Measurements from ENCODE around the gene MAD1L1. TPM values are rescaled to one million over a fixed set of nuclear protein-coding genes. Genes with fewer than 3 reads are reported as not detected.

Gene MAD1L1
- total and polyA plus RNA-seq, 2 donors (not counting 3 experiments of a cell fraction or from before 2014, with no cell fraction given): 34.1 to 42.3 TPM

GRCh38 chr7:2239242-2239641 lies 6.5 kb upstream of the MAD1L1 start:
- Histone ChIP-seq H3K27me3 (ENCODE audit: control insufficient read depth in 2 of 2, insufficient read depth in 2 of 2, low read length in 2 of 2) (no peaks in the 10 kb centered on the region), H3K79me2 (ENCODE audit: control insufficient read depth, insufficient read depth, low read length) (peaks cover 15% of the 10 kb centered on the region), H4K20me1 (replicated peaks; ENCODE audit: control insufficient read depth, extremely low read depth, insufficient read depth, low read length) (no peaks in the 10 kb centered on the region), H3K4me3 (replicated peaks in 1 of 3; ENCODE audit: insufficient read depth in 1 of 3, low read depth in 1 of 3, low read length in 3 of 3) (no peak overlapping the region), H2AFZ (ENCODE audit: low read depth, low read length) (no peak overlapping the region), H3K9me3 (replicated peaks; ENCODE audit: control insufficient read depth, insufficient read depth, low read length) (no peaks in the 10 kb centered on the region), H3K9ac (replicated peaks; ENCODE audit: extremely low read depth, insufficient read depth, low read length) (no peak overlapping the region), H3K27ac (ENCODE audit: insufficient read depth, low read depth, low read length) (no peak overlapping the region), H3K4me1 (ENCODE audit: control insufficient read depth, extremely low read depth, insufficient read depth, low read length) (peaks cover 11% of the 10 kb centered on the region), H3K9me1 (replicated peaks; ENCODE audit: control insufficient read depth, extremely low read depth, insufficient read depth, low read length) (no peaks in the 10 kb centered on the region), H3K4me2 (ENCODE audit: insufficient read depth, low read length) (no peak overlapping the region), H3K36me3 (ENCODE audit: control insufficient read depth in 2 of 2, extremely low read depth in 1 of 2, insufficient read depth in 2 of 2, low read length in 2 of 2) (peaks cover 10 to 19% of the 10 kb centered on the region in 2 experiments)
- BruUV-seq (replicated peaks): no TSS peak
- DNase-seq (ENCODE audit: low read depth, low spot score) (no peak), FAIRE-seq (no peak)
- no peak for TF ChIP-seq POLR2AphosphoS5 (IDR thresholded peaks at IDR 0.05; ENCODE audit: insufficient read depth, low read depth, low read length)
- no peak for TF ChIP-seq EZH2 (IDR thresholded peaks at IDR 0.05; ENCODE audit: borderline replicate concordance, low read depth, low read length, severe bottlenecking)
- TF ChIP-seq FOS (IDR thresholded peaks at IDR 0.05; ENCODE audit: borderline replicate concordance, insufficient read depth, low read length): no peak
- no peak for TF ChIP-seq MYC (IDR thresholded peaks at IDR 0.05; ENCODE audit: low read depth, low read length)
- TF ChIP-seq CTCF (IDR thresholded peaks at IDR 0.05; ENCODE audit: extremely low read depth in 1 of 2, insufficient read depth in 1 of 2, low read depth in 1 of 2, low read length in 2 of 2): no peak
- CTCF ChIA-PET: no interaction called here
- dilution Hi-C loops (cut with MboI; ENCODE audit: extremely low pct_ligation_motif_present, low sequenced_read_pairs) (no loop called here), intact Hi-C loops (cut with micrococcal nuclease) (no loop called here)
- POLR2A ChIA-PET: no interaction called here

- no peaks in the 10 kb centered on the region for H4K20me1 ChIP-seq (replicated peaks; ENCODE audit: control insufficient read depth, extremely low read depth, insufficient read depth, low read length)
- H3K27ac ChIP-seq (ENCODE audit: insufficient read depth, low read depth, low read length): no peak overlapping the region
- peaks cover 18% of the 10 kb centered on the region for H3K4me1 ChIP-seq (ENCODE audit: control insufficient read depth, extremely low read depth, insufficient read depth, low read length)
- H3K4me3 ChIP-seq (replicated peaks in 1 of 3; ENCODE audit: insufficient read depth in 1 of 3, low read depth in 1 of 3, low read length in 3 of 3): no peak overlapping the region
- ChIA-PET CTCF (interaction anchor here (0.7 to 2.4 kb wide), 3 partner anchors 12 to 111 kb away, joined by 3 to 12 read pairs (median 5); no protein-coding TSS in a partner anchor), POLR2A (interaction anchor here (0.7 kb wide), 1 partner anchor 77 kb away, joined by 12 read pairs; no protein-coding TSS in a partner anchor)
- H3K4me2 ChIP-seq (ENCODE audit: insufficient read depth, low read length): no peak overlapping the region
- no peak overlapping the region for H2AFZ ChIP-seq (ENCODE audit: low read depth, low read length)
- H3K27me3 ChIP-seq (ENCODE audit: control insufficient read depth in 2 of 2, insufficient read depth in 2 of 2, low read length in 2 of 2): no peaks in the 10 kb centered on the region
- DNase-seq (ENCODE audit: low read depth, low spot score): no peak
- FAIRE-seq: no peak
- H3K9me3 ChIP-seq (replicated peaks; ENCODE audit: control insufficient read depth, insufficient read depth, low read length): no peaks in the 10 kb centered on the region
- no TSS peak for BruUV-seq (replicated peaks)
- dilution Hi-C loops (cut with MboI; ENCODE audit: extremely low pct_ligation_motif_present, low sequenced_read_pairs) (no loop called here), intact Hi-C loops (cut with micrococcal nuclease) (no loop called here)
- H3K9ac ChIP-seq (replicated peaks; ENCODE audit: extremely low read depth, insufficient read depth, low read length): no peak overlapping the region
- peaks cover 19% of the 10 kb centered on the region for H3K79me2 ChIP-seq (ENCODE audit: control insufficient read depth, insufficient read depth, low read length)
- TF ChIP-seq MAX (IDR thresholded peaks at IDR 0.05; ENCODE audit: insufficient read depth, insufficient read length) (no peak), EZH2 (IDR thresholded peaks at IDR 0.05; ENCODE audit: borderline replicate concordance, low read depth, low read length, severe bottlenecking) (no peak), JUN (IDR thresholded peaks at IDR 0.05; ENCODE audit: borderline replicate concordance, insufficient read depth, insufficient read length, low read depth) (no peak), MYC (IDR thresholded peaks at IDR 0.05; ENCODE audit: low read depth, low read length) (no peak), GATA2 (IDR thresholded peaks at IDR 0.05; ENCODE audit: insufficient read depth, insufficient read length, low read depth, low read length) (no peak), POLR2AphosphoS5 (IDR thresholded peaks at IDR 0.05; ENCODE audit: insufficient read depth, low read depth, low read length) (no peak), FOS (IDR thresholded peaks at IDR 0.05; ENCODE audit: borderline replicate concordance, insufficient read depth, low read length) (no peak), POLR2A (IDR thresholded peaks at IDR 0.05; ENCODE audit: low read depth, low read length) (no peak), CTCF (IDR thresholded peaks at IDR 0.05; ENCODE audit: extremely low read depth in 1 of 2, insufficient read depth in 1 of 2, low read depth in 1 of 2, low read length in 2 of 2) (no peak)
- H3K36me3 ChIP-seq (ENCODE audit: control insufficient read depth in 2 of 2, extremely low read depth in 1 of 2, insufficient read depth in 2 of 2, low read length in 2 of 2): peaks cover 10 to 19% of the 10 kb centered on the region in 2 experiments
- no peaks in the 10 kb centered on the region for H3K9me1 ChIP-seq (replicated peaks; ENCODE audit: control insufficient read depth, extremely low read depth, insufficient read depth, low read length)
Observed at GRCh38 chr7:2237109-2237602, 4.4 kb upstream of the MAD1L1 start.
